K562 (cell line): ENCODE measurements around the gene PDHX. TPM values are rescaled to one million over a fixed set of nuclear protein-coding genes. Genes with fewer than 3 reads are reported as not detected.

Source experiments
- ATAC-seq: fragments of 200-7000 bp; cut with Tn5 transposase; 3 replicates; pipeline ENCODE4 v1.9.1; 2020; ENCODE audit warnings: moderate library complexity
- BruUV-seq: library from RNA; stranded (reverse); fragments of 400-500 nt; replicated peaks from 2 replicates; lab custom pipeline; 2021; lab: Mats Ljungman, UMichigan
- CTCF ChIA-PET: fragments of 300-600 bp; formaldehyde crosslinking; extraction: SDS; loops from one replicate; lab custom pipeline; 2021; ENCODE audit warnings: low intra/inter-chr PET ratio; lab: Yijun Ruan, JAX
- POLR2A ChIA-PET: fragments of 300-600, 350-650 bp; sonication (Branson Sonifier 250); formaldehyde crosslinking; extraction: SDS; loops from one replicate; lab custom pipeline; 2021; ENCODE audit warnings: antibody characterized with exemption, inconsistent platforms; lab: Yijun Ruan, JAX
- DNase-seq, 4 experiments: peaks; one replicate each; pipeline versions ENCODE4 v3.0.0 to v3.0.0-alpha.2; 2011 to 2018; ENCODE audit warnings: low spot score in 3 of 4, mixed read lengths in 3 of 4; ENCODE audit errors: extremely low read depth in 1 of 4
- FAIRE-seq: peaks from 2 replicates; lab custom pipeline; 2011; peaks lifted over from hg19 to GRCh38; lab: Jason Lieb, UNC
- H2AFZ ChIP-seq: 2 replicates; pipeline ENCODE4 v1.6.0; 2011; ENCODE audit warnings: low read depth, low read length, control low read depth, inconsistent platforms
- H3K27ac ChIP-seq: fragments of 200-600 bp; 3 replicates; pipeline ENCODE4 v1.8.0; 2011; ENCODE audit warnings: low read depth, mild to moderate bottlenecking, control low read depth, inconsistent platforms, low read length, moderate library complexity, mixed read lengths; ENCODE audit errors: extremely low read depth
- H3K27me3 ChIP-seq, 2 experiments: fragments of 300-600 bp in 1 of 2; 2 replicates in 1 of 2; 3 replicates in 1 of 2; pipeline versions ENCODE4 v1.6.0 to v1.8.0; 2011; ENCODE audit warnings: inconsistent platforms in 2 of 2, low read length in 2 of 2, mild to moderate bottlenecking in 1 of 2, mixed read lengths in 1 of 2, moderate library complexity in 1 of 2; ENCODE audit not compliant: control insufficient read depth in 2 of 2, insufficient read depth in 2 of 2
- H3K36me3 ChIP-seq: fragments of 300-600 bp; 3 replicates; pipeline ENCODE4 v1.8.0; 2011; ENCODE audit warnings: mild to moderate bottlenecking, low read length, inconsistent platforms; ENCODE audit not compliant: control insufficient read depth, insufficient read depth
- H3K4me1 ChIP-seq, 2 experiments: fragments of 200-600 bp in 1 of 2; replicated peaks in 1 of 2; 2 replicates in 1 of 2; 3 replicates in 1 of 2; pipeline versions ENCODE4 v1.5.1 to v1.8.0; 2011; ENCODE audit warnings: inconsistent platforms in 2 of 2, low read length in 2 of 2, mild to moderate bottlenecking in 1 of 2, mixed read lengths in 1 of 2, moderate library complexity in 1 of 2; ENCODE audit not compliant: control insufficient read depth in 2 of 2, insufficient read depth in 2 of 2
- H3K4me2 ChIP-seq: 2 replicates; pipeline ENCODE4 v1.6.1; 2011; ENCODE audit warnings: low read length, control low read depth, inconsistent platforms, mixed read lengths; ENCODE audit not compliant: insufficient read depth
- H3K4me3 ChIP-seq: fragments of 200-600 bp; sonication (generic), shearing (Covaris generic); 2 replicates; pipeline ENCODE4 v1.5.1; 2016; ENCODE audit warnings: control low read depth, inconsistent platforms
- H3K79me2 ChIP-seq: fragments of 200-600 bp; 3 replicates; pipeline ENCODE4 v1.8.0; 2011; ENCODE audit warnings: low read length, inconsistent platforms; ENCODE audit not compliant: control insufficient read depth, insufficient read depth
- H3K9ac ChIP-seq, 2 experiments: 2 replicates each; pipeline versions ENCODE4 v1.6.0 to v1.6.1; 2011; ENCODE audit warnings: low read depth in 2 of 2, low read length in 2 of 2, control low read depth in 1 of 2, inconsistent platforms in 1 of 2, mild to moderate bottlenecking in 1 of 2, mixed read lengths in 1 of 2; ENCODE audit not compliant: insufficient read depth in 1 of 2
- H3K9me1 ChIP-seq: one replicate; pipeline ENCODE4 v1.6.0; 2011; ENCODE audit warnings: inconsistent platforms, mild to moderate bottlenecking, low read length, moderate library complexity; ENCODE audit not compliant: control insufficient read depth, insufficient read depth
- H3K9me3 ChIP-seq: replicated peaks from 2 replicates; pipeline ENCODE4 v1.5.1; 2011; ENCODE audit warnings: low read depth, low read length, inconsistent platforms; ENCODE audit not compliant: control insufficient read depth, insufficient read depth
- H4K20me1 ChIP-seq: replicated peaks from 2 replicates; pipeline ENCODE4 v1.6.1; 2011; ENCODE audit warnings: low read length, inconsistent platforms, mixed read lengths; ENCODE audit not compliant: control insufficient read depth, insufficient read depth
- ATF2 ChIP-seq: sonication (generic); formaldehyde crosslinking; IDR thresholded peaks from 2 replicates; pipeline ENCODE4 v1.8.1; 2022; ENCODE audit warnings: missing genetic modification reagents
- JUN ChIP-seq, 2 experiments: sonication (generic) in 1 of 2; formaldehyde crosslinking in 1 of 2; IDR thresholded peaks; 2 replicates each; pipeline versions ENCODE4 v1.6.1 to v1.8.0; 2012 to 2022; ENCODE audit warnings: borderline replicate concordance in 2 of 2, mild to moderate bottlenecking in 2 of 2, improper control_type of control experiment in 1 of 2, low read depth in 1 of 2, low read length in 1 of 2, missing genetic modification reagents in 1 of 2
- NELFE ChIP-seq: IDR thresholded peaks from 2 replicates; pipeline ENCODE4 v1.6.1; 2011; ENCODE audit warnings: mild to moderate bottlenecking; ENCODE audit not compliant: insufficient read depth, insufficient read length
- PBX2 ChIP-seq, 2 experiments: IDR thresholded peaks in 1 of 2; conservative IDR thresholded peaks in 1 of 2; 2 replicates each; pipeline ENCODE4 v1.6.1; 2016; ENCODE audit warnings: low read depth in 2 of 2, mild to moderate bottlenecking in 1 of 2, missing compliant biosample characterization in 1 of 2, missing genetic modification characterization in 1 of 2, moderate library complexity in 1 of 2
- PCBP1 ChIP-seq: fragments of 200-400 bp; formaldehyde crosslinking; IDR thresholded peaks from 2 replicates; pipeline ENCODE4 v1.6.1; 2018; ENCODE audit warnings: mild to moderate bottlenecking, low read depth, low read length; ENCODE audit not compliant: poor library complexity, severe bottlenecking
- POLR2B ChIP-seq: fragments of 450-650 bp; IDR thresholded peaks from 2 replicates; pipeline ENCODE4 v1.6.1; 2018; ENCODE audit warnings: low read depth; ENCODE audit not compliant: partially characterized antibody
- RBM17 ChIP-seq: fragments of 200-400 bp; formaldehyde crosslinking; IDR thresholded peaks from 2 replicates; pipeline ENCODE4 v1.6.1; 2017; ENCODE audit warnings: low read depth, mild to moderate bottlenecking, low read length, borderline replicate concordance
- UBTF ChIP-seq, 2 experiments: IDR thresholded peaks; 2 replicates each; pipeline ENCODE4 v1.6.1; 2012; ENCODE audit warnings: improper control_type of control experiment in 2 of 2, low read depth in 2 of 2, low read length in 2 of 2, borderline replicate concordance in 1 of 2
- ZNF644 ChIP-seq: fragments of 200-800 bp; sonication (Bioruptor generic); IDR thresholded peaks from 2 replicates; pipeline ENCODE4 v1.6.1; 2016; ENCODE audit warnings: low read depth, missing genetic modification characterization, missing compliant biosample characterization
- WGBS: fragments of 100-300 bp; shearing (Covaris generic); methylation state at CpG from one replicate; pipeline ENCODE4 v1.1.6; 2016; ENCODE audit warnings: low coverage, mixed read lengths; ENCODE audit not compliant: insufficient coverage; ENCODE audit errors: missing lambda C conversion rate; 5-methylcytosine and 5-hydroxymethylcytosine counted together
- in situ Hi-C: fragments of 300-500 bp; cut with MboI; formaldehyde crosslinking; loops from 4 replicates; pipeline ENCODE4 v1.15.0; 2018; ENCODE audit warnings: inconsistent platforms, mixed read lengths
- intact Hi-C: fragments of 100-400 bp; cut with micrococcal nuclease; formaldehyde crosslinking; loops from 2 replicates; pipeline ENCODE4 v1.14.2; 2022
- polyA plus RNA-seq, 8 experiments: library from polyadenylated mRNA; depleted of rRNA in 4 of 8; stranded (reverse) in 5 of 8; unstranded in 3 of 8; fragments of >200 nt; fragmentation: Nextera tagmentation in 2 of 8; fragmentation: Illumina TruSeq in 1 of 8; extraction: Ambion mirVana in 2 of 8; extraction: Trizol in 1 of 8; gene quantifications; 2 replicates each; pipeline versions ENCODE4 v1.2.1 to v1.2.3, GENCODE V29; 2011 to 2014; ENCODE audit warnings: inconsistent platforms in 1 of 8, missing spikeins in 1 of 8
- total RNA-seq, 7 experiments: library from RNA; depleted of rRNA in 6 of 7; stranded (reverse); fragments of >200 nt in 6 of 7; fragmentation: Illumina TruSeq in 2 of 7; extraction: Trizol in 2 of 7; gene quantifications; 2 replicates each; pipeline versions ENCODE4 v1.2.1 to v1.2.3, GENCODE V29; 2011 to 2021; ENCODE audit warnings: low replicate concordance in 1 of 7

The PDHX gene
- total and polyA plus RNA-seq, 9 of the 15 experiments (the other 6 are each of a cell fraction or from before 2014, with no cell fraction given) = 20.8 to 43.5 (median 31.2) TPM

- 92% methylated on average over 12 of the region's 13 CpGs for WGBS
- H3K27me3 ChIP-seq = no peaks in the 10 kb centered on the region
- no peaks in the 10 kb centered on the region; the same call in 1 of the 2 replicates for H4K20me1 ChIP-seq
- no peak overlapping the region for H2AFZ ChIP-seq
- H3K79me2 ChIP-seq = peaks cover 27% of the 10 kb centered on the region; the same call in 2 of the 3 replicates
- peaks cover 2% of the 10 kb centered on the region; the same call in 1 of the 3 replicates for H3K36me3 ChIP-seq
- BruUV-seq = no TSS peak
- intact Hi-C loops (no loop called here), in situ Hi-C loops (loop anchor here (25.0 kb wide), 1 partner anchor 296 kb away; no protein-coding TSS in a partner anchor)
- DNase-seq = no peak
- no peak overlapping the region for H3K4me3 ChIP-seq
- no peak for FAIRE-seq
- H3K4me1 ChIP-seq = peaks cover 2 to 3% of the 10 kb centered on the region in 2 experiments; a peak in 1 of 5 replicates
- no peak overlapping the region for H3K4me2 ChIP-seq
- CTCF ChIA-PET = no interaction called here
- TF ChIP-seq POLR2B = no peak
- TF ChIP-seq PBX2 (CRISPR knock-in tag; IDR thresholded peaks at IDR 0.05; ENCODE audit: low read depth) = no peak
- TF ChIP-seq PBX2 (tag; conservative IDR thresholded peaks at IDR 0.05; ENCODE audit: low read depth) = no peak
- TF ChIP-seq PCBP1 = no peak
- no peak for TF ChIP-seq UBTF (IDR thresholded peaks at IDR 0.05; ENCODE audit: borderline replicate concordance in 1 of 2, low read depth in 2 of 2, low read length in 2 of 2)
- no peak for TF ChIP-seq ATF2 (CRISPR knock-in tag)
- no peak for TF ChIP-seq RBM17
- TF ChIP-seq ZNF644 (tag) = no peak
- TF ChIP-seq JUN (IDR thresholded peaks at IDR 0.05; ENCODE audit: borderline replicate concordance, low read depth, low read length) = no peak
- TF ChIP-seq JUN (CRISPR knock-in tag; IDR thresholded peaks at IDR 0.05; ENCODE audit: borderline replicate concordance) = no peak
- no peak for TF ChIP-seq NELFE
- H3K27ac ChIP-seq = no peak overlapping the region
- H3K9ac ChIP-seq = no peak overlapping the region
- no peak for ATAC-seq
- no peaks in the 10 kb centered on the region for H3K9me1 ChIP-seq
- POLR2A ChIA-PET = interaction anchor here (1.3 kb wide), 1 partner anchor 12 kb away, joined by 6 read pairs; no protein-coding TSS in a partner anchor
- no peaks in the 10 kb centered on the region for H3K9me3 ChIP-seq
These were observed 25.3 kb downstream of the PDHX start for GRCh38 chr11:34941688-34942087.
